HG02571 (cell line): ENCODE data around the gene INAVA.
"Not testable (repeated sequence)": the region's sequence is repeated elsewhere in the genome, so short reads cannot be mapped to it uniquely, and the experiment has no call there.

Source experiments
- ATAC-seq: cut with Tn5 transposase; IDR thresholded peaks from one replicate; pipeline ENCODE4 v1.9.1; 2021; ENCODE audit warnings: mild to moderate bottlenecking, moderate library complexity; ENCODE audit not compliant: unreplicated experiment

INAVA gene

DNA sequence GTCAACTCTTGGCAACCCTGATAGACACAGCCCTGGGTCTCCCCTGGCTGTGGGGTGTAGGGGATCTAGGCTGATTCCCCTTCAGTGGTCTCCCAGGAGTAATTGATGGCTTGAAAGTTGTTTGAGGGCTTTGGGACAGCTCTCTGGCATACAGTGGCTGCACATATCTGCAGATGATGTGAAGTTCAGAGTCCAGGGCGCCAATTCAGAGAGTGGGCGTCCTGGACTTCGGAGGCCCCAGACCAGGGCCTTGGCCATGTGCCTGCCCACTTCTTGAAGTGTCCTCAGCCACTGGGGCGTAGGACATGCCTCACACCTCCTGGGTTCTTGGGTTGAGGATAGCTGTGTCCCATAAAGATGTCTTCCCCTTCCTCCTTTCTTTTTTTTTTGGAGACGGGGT is 2.6 kb downstream of the INAVA start:
- no peak for ATAC-seq

DNA sequence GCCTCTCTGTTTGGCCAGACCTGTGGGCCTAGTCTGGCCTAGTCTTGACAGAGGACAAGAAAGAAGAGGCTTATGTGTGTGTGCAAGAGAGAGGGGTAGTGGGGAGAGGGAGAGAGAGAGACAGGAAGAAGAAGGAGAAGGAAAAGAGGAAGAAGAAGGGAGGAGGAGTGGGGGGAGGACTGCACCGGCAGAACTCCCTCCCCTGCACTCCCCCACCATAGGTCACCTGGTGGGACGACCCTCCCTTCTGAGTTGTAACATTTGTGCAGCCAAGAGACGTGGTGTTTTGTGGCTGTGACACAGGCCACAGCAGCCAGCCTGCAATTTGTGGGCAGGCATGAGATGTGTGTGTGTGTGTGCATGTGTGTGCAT is 4.3 kb downstream of the INAVA start:
- no peak for ATAC-seq

- ATAC-seq, result no peak
Observed at GRCh38 chr1:200899451-200899915, 4.8 kb downstream of the INAVA start.

DNA sequence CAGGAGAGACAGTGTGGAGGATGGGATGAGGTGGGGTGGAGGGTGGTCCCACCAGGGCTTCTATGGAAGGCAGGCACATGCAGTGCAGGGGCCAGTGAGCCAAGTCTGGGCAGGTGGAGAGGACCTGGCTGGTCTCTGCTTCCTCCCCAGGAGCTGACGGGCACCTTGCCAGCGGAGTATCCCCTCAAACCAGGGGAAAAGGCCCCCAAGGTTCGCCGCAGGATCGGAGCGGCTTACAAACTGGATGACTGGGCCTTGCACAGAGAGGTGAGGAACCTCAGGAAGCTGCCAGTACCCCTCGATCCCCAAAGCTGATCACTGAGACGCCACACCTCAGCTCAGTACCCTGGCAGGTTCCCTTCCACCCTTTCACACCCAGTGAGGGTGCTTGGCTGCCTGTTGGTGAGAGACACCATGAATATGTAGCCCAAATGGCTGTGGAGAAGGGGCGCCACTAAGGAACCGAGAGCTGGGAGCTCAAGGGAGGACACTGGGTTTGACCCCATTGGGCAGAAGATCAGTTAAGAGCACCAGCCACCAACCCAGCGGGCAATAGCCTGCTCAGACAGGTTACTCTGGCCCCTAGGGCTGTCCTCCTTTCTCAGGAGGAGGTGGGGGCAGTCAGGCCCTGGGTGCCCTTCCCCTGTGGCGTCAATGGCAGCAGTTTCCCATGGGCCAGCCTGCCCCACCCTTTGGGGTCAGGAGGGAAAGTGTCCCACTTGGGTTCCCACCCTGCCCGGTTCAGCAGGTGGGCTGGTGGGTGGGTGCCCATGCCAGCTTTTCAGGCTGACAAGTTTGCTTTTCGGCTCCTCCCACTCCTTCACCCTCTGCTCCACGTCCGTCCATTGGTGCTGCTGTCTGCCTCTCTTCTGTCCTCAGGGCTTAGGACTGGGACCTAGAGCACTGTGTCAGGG is 5.5 kb downstream of the INAVA start:
- ATAC-seq, result no peak

DNA sequence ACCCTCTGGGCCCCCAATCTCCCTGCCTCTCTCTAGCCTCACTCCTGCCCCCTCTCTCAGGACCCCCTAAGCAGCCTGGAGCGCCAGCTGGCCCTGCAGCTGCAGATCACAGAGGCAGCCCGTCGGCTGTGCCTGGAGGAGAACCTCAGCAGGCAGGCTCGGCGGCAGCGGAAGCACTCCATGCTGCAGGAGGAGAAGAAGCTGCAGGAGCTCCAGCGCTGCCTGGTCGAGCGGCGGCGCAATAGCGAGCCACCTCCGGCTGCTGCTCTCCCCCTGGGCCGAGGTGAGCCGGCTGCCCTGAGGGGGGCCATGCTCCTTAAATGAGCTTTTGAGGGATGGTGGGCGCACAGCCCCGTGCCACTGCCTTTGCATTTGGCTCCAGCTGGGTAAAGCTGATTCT is 6.2 kb downstream of the INAVA start:
- ATAC-seq, result no peak

GRCh38 chr1:200901350-200901749 is 6.7 kb downstream of the INAVA start:
- no peak for ATAC-seq

DNA sequence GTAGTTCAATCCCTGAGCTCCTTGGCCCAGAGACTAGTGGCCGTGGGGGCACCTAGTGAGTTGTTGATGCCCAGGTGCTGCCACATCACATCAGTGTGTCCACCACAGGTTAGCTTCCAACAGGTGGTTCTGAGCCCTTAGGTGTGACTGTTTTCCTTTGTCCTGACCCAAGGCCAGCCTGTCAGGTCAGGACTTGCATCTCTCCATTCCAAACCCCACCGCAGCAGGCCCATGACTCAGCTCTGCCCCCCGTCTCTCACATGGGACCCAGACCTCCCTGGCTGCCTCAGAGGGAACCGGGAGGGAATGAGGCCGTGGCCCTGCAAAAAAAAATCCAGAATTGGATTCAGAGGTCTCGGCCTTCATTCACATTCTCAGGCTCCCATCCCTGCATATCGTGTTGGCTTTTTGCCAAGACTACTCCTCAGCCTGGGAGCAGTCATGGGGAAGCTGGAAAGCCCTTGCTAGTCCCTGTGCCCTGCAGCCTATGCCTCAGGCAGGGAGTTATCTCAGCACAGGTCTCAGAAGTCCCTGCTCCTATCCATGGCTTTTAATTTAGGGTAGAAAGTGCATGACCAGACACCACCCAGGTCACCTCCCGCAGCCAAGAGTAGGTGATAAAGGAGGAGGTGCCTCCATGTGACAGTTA is 7.2 kb downstream of the INAVA start:
- ATAC-seq, result no peak

DNA sequence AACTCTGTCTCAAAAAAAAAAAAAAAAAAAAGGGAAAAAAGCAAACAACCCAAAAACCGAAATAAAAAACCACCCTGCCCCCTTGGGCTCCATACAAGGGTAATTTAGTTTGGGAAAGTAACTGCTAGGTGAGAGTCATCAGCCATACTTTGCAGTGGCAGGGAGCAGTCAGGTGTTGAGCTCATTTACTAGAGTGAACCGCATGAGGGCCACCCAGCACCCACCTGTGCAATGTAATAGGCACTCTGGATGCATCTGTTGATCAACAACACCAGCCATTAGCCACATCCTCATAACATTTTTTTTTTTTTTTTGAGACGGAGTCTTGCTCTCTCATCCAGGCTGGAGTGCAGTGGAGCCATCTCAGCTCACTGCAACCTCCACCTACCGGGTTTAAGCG is 9.1 kb downstream of the INAVA start:
- no peak for ATAC-seq

DNA sequence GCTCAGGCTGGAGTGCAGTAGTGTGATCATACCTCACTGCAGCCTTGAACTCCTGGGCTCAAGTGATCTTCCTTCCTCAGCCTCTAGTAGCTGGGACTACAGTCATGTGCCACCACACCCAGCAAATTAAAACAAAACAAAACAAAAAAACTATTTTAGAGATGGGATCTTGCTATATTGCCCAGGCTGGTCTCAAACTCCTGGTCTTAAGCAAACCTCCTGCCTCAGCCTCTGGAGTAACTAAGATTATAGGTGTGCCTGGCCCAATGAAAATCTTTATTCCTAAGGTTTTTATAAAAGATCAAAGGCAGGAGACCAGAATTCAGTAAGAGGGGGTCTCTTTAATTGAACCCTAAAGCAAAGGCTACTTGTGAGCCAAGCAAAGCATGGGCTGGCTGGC is 10.1 kb downstream of the INAVA start:
- no peak for ATAC-seq

- no peak for ATAC-seq
Observed at GRCh38 chr1:200905411-200906052, 10.8 kb downstream of the INAVA start.

- ATAC-seq, result no peak
Observed at GRCh38 chr1:200906491-200906890, 11.8 kb downstream of the INAVA start.

DNA sequence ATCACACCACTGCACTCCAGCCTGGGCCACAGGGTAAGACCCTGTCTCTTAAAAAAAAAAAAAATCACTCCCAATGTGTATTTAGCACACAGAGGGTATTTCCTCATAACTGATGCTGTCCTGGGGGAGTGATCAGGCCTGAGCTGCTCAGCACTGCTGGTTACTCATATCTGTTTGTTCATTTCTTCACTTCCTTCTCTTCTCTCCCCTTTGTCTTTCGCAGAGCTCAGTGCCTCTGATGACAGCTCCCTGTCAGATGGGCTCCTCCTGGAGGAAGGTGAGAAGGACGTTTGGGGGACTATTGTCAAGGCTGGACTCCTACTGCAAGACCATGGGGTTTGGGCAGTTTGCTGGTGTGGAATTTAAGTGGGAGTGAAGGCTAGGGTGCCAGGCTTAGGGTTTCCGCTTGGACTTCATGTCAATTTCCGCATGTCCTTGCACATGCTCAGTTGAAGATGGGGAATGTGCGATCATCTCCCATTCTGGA is 13.0 kb downstream of the INAVA start:
- ATAC-seq, result peak; percentile 64

DNA sequence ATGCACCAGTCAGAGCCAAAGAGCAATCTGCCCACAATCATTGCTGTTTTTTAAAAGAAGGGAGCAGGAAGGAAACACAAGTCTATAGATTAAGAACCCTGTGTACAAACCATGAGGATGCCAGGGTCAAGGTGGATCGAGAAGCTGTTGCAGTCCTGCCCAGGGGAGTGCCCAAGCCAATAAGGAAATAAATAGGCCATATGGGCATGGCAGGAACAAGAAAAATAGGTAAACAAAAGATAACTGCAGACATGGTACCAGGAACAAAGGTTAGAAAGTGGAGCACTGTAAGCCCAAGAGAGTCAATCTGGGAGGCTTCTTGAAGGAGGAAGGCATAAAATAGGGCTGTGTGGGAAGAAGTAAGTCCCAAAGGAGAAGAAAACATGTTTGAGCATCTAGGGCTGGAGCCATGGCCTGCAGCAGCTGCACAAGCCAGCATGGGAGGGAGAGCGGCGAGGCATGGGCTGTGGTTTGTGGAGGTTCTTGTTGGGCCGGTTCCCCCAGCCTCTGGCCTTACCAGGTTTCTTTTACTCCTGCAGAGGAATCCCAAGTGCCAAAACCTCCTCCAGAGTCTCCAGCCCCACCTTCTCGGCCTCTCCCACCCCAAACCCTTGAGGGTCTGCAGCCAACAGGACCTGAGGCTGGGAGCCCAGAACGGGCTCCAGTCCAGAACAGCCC is 13.6 kb downstream of the INAVA start:
- ATAC-seq, result no peak

GRCh38 chr1:200909071-200909470 is 14.4 kb downstream of the INAVA start:
- ATAC-seq, result no peak

- no peak for ATAC-seq
Observed at GRCh38 chr1:200909757-200910239, 15.1 kb downstream of the INAVA start.

DNA sequence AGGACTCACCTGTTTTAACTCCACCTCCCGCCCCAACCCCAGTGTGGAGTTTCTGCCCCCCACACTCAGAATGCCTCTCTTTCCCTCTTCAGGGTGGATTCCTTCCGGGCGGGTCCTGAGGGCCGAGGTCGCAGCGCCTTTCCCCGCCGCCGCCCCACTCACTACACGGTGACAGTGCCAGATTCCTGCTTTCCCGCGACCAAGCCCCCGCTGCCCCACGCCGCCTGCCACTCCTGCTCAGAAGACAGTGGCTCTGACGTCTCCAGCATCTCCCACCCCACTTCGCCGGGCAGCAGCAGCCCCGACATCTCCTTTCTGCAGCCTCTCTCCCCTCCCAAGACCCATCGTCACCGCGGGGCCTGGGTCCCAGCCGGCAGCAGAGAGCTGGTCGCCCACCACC is 16.7 kb downstream of the INAVA start:
- ATAC-seq, result no peak

- ATAC-seq, result not testable (repeated sequence)
Observed at GRCh38 chr1:200911936-200912335, 17.2 kb downstream of the INAVA start.

DNA sequence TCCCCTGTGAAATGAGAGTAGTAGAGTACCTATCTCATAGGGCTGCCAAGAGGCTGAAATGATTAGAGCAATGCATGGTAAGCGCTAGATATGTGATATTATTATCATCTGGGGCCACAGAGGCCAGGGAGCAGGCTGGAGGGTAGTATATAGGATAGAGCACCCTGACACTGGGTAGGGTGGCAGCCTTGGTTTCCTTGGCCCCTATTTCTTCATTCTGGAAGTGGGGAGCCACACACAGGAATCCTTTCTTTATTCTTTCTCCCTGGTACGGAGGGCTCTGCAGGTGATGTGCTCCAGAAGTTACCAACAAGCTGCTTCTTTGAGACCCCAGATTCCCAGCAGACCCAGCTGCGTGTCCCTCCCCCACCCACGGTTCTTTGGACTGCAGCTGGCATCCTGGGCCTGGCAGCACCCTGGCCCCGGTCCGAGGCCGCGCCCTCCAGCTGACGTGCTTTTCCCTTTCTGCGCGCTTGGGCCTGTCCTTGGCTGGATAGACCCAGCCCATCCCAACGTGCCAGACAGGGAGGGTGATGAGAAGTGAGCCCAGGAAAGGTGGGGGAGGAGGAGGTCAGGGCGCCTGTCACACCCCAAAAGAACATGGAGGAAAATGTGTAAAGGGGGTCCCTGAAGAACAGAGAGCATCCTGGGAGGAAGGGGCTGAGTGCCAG is 18.2 kb downstream of the INAVA start:
- no peak for ATAC-seq

DNA sequence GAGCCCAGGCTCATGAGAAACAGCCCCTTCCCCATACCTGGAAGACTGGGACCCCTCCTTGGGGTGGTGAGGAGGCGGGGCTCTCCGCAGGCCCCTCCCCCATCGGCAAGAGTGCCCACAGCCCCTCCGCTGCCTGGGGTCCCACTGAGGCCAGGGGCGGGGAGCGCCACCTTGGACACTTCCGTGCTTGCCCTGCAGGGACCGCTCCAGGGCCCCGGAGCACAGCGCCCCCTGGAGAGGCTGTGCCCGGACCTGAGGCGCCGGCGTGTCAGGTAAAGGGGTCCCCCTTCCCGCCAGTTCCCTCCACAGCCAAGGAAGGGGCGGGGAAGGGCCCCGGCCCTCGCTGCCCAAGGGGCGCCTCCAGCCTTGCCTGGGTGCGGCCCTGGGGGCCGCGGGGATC is 21.5 kb downstream of the INAVA start:
- ATAC-seq, result no peak

DNA sequence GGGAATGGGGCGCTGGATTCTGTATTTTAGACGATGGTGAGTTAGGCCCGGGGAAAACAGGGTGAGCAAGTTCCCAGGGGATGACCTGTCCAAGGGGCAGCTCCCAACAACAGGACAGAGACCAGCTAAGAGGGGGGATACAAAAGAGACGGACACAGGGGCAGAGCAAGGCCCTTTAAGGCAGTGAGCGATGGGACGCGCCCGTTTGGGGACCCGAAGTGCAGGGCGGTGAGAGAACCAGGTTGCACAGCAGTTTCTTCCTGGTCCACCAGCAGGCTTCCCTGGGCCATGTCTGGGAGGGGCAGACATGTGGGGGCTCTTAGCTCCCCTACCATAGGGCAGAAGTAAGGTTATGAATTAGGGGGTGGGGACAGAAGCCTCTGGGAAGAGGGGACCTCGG is 22.0 kb downstream of the INAVA start:
- no peak for ATAC-seq
